Body of pancreas (tissue), 4 donors: ENCODE data around the gene GSC2.

Experiments
- POLR2A ChIP-seq, 3 donors: fragments of 450-650 bp; IDR thresholded peaks; one replicate each; pipeline ENCODE4 v1.6.1; 2016; ENCODE audit warnings: antibody characterized with exemption in 3 of 3, mild to moderate bottlenecking in 2 of 3
- TF ChIP-seq, protein P1 (sequence below), 7 experiments: fragments of 450-650 bp in 4 of 7; fragments of 200-600 bp in 3 of 7; sonication (generic) in 3 of 7; IDR thresholded peaks; one replicate each; pipeline ENCODE4 v1.5.1; 2016 to 2019; ENCODE audit warnings: antibody characterized with exemption in 7 of 7

GRCh38 chr22:19142394-19142793 lies 7.7 kb downstream of the GSC2 start:
- TF ChIP-seq, protein P1, sequence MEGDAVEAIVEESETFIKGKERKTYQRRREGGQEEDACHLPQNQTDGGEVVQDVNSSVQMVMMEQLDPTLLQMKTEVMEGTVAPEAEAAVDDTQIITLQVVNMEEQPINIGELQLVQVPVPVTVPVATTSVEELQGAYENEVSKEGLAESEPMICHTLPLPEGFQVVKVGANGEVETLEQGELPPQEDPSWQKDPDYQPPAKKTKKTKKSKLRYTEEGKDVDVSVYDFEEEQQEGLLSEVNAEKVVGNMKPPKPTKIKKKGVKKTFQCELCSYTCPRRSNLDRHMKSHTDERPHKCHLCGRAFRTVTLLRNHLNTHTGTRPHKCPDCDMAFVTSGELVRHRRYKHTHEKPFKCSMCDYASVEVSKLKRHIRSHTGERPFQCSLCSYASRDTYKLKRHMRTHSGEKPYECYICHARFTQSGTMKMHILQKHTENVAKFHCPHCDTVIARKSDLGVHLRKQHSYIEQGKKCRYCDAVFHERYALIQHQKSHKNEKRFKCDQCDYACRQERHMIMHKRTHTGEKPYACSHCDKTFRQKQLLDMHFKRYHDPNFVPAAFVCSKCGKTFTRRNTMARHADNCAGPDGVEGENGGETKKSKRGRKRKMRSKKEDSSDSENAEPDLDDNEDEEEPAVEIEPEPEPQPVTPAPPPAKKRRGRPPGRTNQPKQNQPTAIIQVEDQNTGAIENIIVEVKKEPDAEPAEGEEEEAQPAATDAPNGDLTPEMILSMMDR (IDR thresholded peaks at IDR 0.05): no peak
- TF ChIP-seq POLR2A (IDR thresholded peaks at IDR 0.05): no peak
